T-cell (primary cell): ENCODE results near the gene AADAC. TPM values are rescaled to one million over a fixed set of nuclear protein-coding genes. Genes with fewer than 3 reads are reported as not detected.
"Not testable (repeated sequence)": the region's sequence is repeated elsewhere in the genome, so short reads cannot be mapped to it uniquely, and the experiment has no call there.

Experiments
- ATAC-seq, 4 experiments: fragments of 200-7000 bp in 3 of 4; fragments of 150-1000 bp in 1 of 4; cut with Tn5 transposase; replicated peaks in 1 of 4; 1 replicate in 3 of 4; 2 replicates in 1 of 4; pipeline ENCODE4 v1.10.0; 2021; ENCODE audit warnings: moderate library complexity in 3 of 4, mild to moderate bottlenecking in 2 of 4, moderate number of reproducible peaks in 1 of 4
- CTCF ChIA-PET, 2 donors: fragments of 300-600 bp; sonication (Branson Sonifier 250); formaldehyde crosslinking; loops; one replicate each; lab custom pipeline; 2022; ENCODE audit warnings: antibody characterized with exemption in 2 of 2; lab: Charles Lee
- POLR2A ChIA-PET, 2 donors: fragments of 300-600 bp; sonication (Branson Sonifier 250); formaldehyde crosslinking; loops; one replicate each; lab custom pipeline; 2022; ENCODE audit warnings: antibody characterized with exemption in 2 of 2; lab: Charles Lee
- DNase-seq, 35 experiments: peaks; one replicate each; pipeline versions ENCODE4 v3.0.0 to v3.0.0-alpha.2; 2013 to 2023
- H3K27ac ChIP-seq: one replicate; pipeline ENCODE4 v1.5.1; 2013; ENCODE audit warnings: low read length
- H3K27me3 ChIP-seq, 2 experiments: replicated peaks in 1 of 2; 1 replicate in 1 of 2; 2 replicates in 1 of 2; pipeline versions ENCODE4 v1.6.1 to v1.7.0; 2013; ENCODE audit warnings: low read length in 1 of 2, mixed read lengths in 1 of 2; ENCODE audit not compliant: control insufficient read depth in 2 of 2, insufficient read depth in 2 of 2; ENCODE audit errors: extremely low read depth in 1 of 2
- H3K36me3 ChIP-seq, 2 donors: 1 replicate in 1 of 2; 2 replicates in 1 of 2; pipeline versions ENCODE4 v1.6.1 to v1.7.0; 2013; ENCODE audit warnings: low read length in 1 of 2; ENCODE audit not compliant: control insufficient read depth in 2 of 2, insufficient read depth in 1 of 2; ENCODE audit errors: extremely low read depth in 1 of 2
- H3K4me1 ChIP-seq, 2 experiments: 1 replicate in 1 of 2; 2 replicates in 1 of 2; pipeline versions ENCODE4 v1.6.1 to v1.7.0; 2013; ENCODE audit warnings: low read length in 2 of 2, mixed read lengths in 1 of 2; ENCODE audit not compliant: insufficient read depth in 2 of 2, control insufficient read depth in 1 of 2; ENCODE audit errors: extremely low read depth in 1 of 2
- H3K4me3 ChIP-seq, 2 donors: 1 replicate in 1 of 2; 2 replicates in 1 of 2; pipeline versions ENCODE4 v1.5.1 to v1.7.0; 2013; ENCODE audit warnings: mild to moderate bottlenecking in 2 of 2, low read length in 1 of 2, moderate library complexity in 1 of 2; ENCODE audit not compliant: control insufficient read depth in 1 of 2; ENCODE audit errors: extremely low read depth in 1 of 2
- H3K9me3 ChIP-seq: 2 replicates; pipeline ENCODE4 v1.7.0; 2013
- H3K27ac Mint-ChIP-seq, 2 donors: one replicate each; pipeline ENCODE4 v1.8.0; 2020 to 2021; ENCODE audit warnings: mild to moderate bottlenecking in 2 of 2, mixed read lengths in 2 of 2
- H3K27me3 Mint-ChIP-seq, 2 donors: one replicate each; pipeline ENCODE4 v1.8.0; 2021 to 2022; ENCODE audit warnings: mixed read lengths in 2 of 2
- H3K36me3 Mint-ChIP-seq: one replicate; pipeline ENCODE4 v1.8.0; 2021; ENCODE audit warnings: mixed read lengths
- H3K4me1 Mint-ChIP-seq, 3 donors: one replicate each; pipeline ENCODE4 v1.8.0; 2020 to 2022; ENCODE audit warnings: mixed read lengths in 3 of 3, mild to moderate bottlenecking in 1 of 3
- H3K4me3 Mint-ChIP-seq, 3 donors: one replicate each; pipeline ENCODE4 v1.8.0; 2020 to 2022; ENCODE audit warnings: mild to moderate bottlenecking in 3 of 3, mixed read lengths in 3 of 3, moderate library complexity in 3 of 3
- H3K9me3 Mint-ChIP-seq, 3 donors: one replicate each; pipeline ENCODE4 v1.8.0; 2020 to 2022; ENCODE audit warnings: mixed read lengths in 3 of 3
- WGBS: methylation state at CpG from one replicate; pipeline ENCODE4 v1.1.5; 2013; ENCODE audit warnings: missing lambda C conversion rate; ENCODE audit not compliant: insufficient coverage; 5-methylcytosine and 5-hydroxymethylcytosine counted together
- total RNA-seq, 35 experiments: library from RNA in 6 of 35; stranded (reverse) in 6 of 35; fragments of 120-200 nt in 1 of 35; gene quantifications; one replicate each; pipeline versions ENCODE4 v1.2.1 to v1.2.4 and lab custom pipeline; 2013 to 2026

Gene AADAC
- total RNA-seq, 5 donors from 2014 or later (not counting 1 experiment from before 2014, with no cell fraction given): 0.20 to 0.38 (median 0.25) TPM; not detected in 2

GRCh38 chr3:151866711-151867410 is 52.9 kb downstream of the AADAC start:
- no peak overlapping the region for H3K4me3 Mint-ChIP-seq
- Histone ChIP-seq H3K27ac (no peak overlapping the region), H3K9me3 (no peaks in the 10 kb centered on the region), H3K4me3 (no peak overlapping the region), H3K27me3 (no peaks in the 10 kb centered on the region), H3K36me3 (no peaks in the 10 kb centered on the region), H3K4me1 (peaks cover 0 to 4% of the 10 kb centered on the region in 2 experiments)
- CTCF ChIA-PET: no interaction called here
- H3K4me1 Mint-ChIP-seq: peaks cover 5 to 6% (median 6%) of the 10 kb centered on the region in 3 donors
- POLR2A ChIA-PET: no interaction called here
- H3K27me3 Mint-ChIP-seq: no peaks in the 10 kb centered on the region
- H3K27ac Mint-ChIP-seq: no peak overlapping the region
- no peaks in the 10 kb centered on the region for H3K9me3 Mint-ChIP-seq
- no peak for DNase-seq
- no CpG with 5 or more reads among the region's 4 CpGs for WGBS
- no peaks in the 10 kb centered on the region for H3K36me3 Mint-ChIP-seq
- no peak for ATAC-seq

- no peaks in the 10 kb centered on the region for H3K36me3 Mint-ChIP-seq
- no peaks in the 10 kb centered on the region for H3K9me3 ChIP-seq
- peaks cover 0 to 6% of the 10 kb centered on the region in 2 experiments for H3K4me1 ChIP-seq
- CTCF ChIA-PET: no interaction called here
- no CpG with 5 or more reads among the region's 1 CpG for WGBS
- H3K4me3 ChIP-seq: no peak overlapping the region
- H3K4me1 Mint-ChIP-seq: peaks cover 8% of the 10 kb centered on the region in 3 donors
- H3K27ac Mint-ChIP-seq: no peak overlapping the region
- no peaks in the 10 kb centered on the region for H3K36me3 ChIP-seq
- no peaks in the 10 kb centered on the region for H3K27me3 Mint-ChIP-seq
- DNase-seq (no peak), ATAC-seq (no peak)
- no peaks in the 10 kb centered on the region for H3K27me3 ChIP-seq
- POLR2A ChIA-PET: no interaction called here
- H3K27ac ChIP-seq: no peak overlapping the region
- no peak overlapping the region for H3K4me3 Mint-ChIP-seq
- H3K9me3 Mint-ChIP-seq: no peaks in the 10 kb centered on the region
Measured at GRCh38 chr3:151867666-151868065, 53.8 kb downstream of the AADAC start.

GRCh38 chr3:151869181-151869580 is 55.3 kb downstream of the AADAC start:
- no peak overlapping the region for H3K27ac ChIP-seq
- H3K4me3 ChIP-seq: no peak overlapping the region
- ATAC-seq: no peak
- no peaks in the 10 kb centered on the region for H3K36me3 Mint-ChIP-seq
- no peaks in the 10 kb centered on the region for H3K27me3 Mint-ChIP-seq
- H3K4me1 Mint-ChIP-seq: peaks cover 8% of the 10 kb centered on the region in 3 donors
- ChIA-PET CTCF (no interaction called here), POLR2A (no interaction called here)
- H3K4me3 Mint-ChIP-seq: no peak overlapping the region
- whole genome bisulfite sequencing: no CpG with 5 or more reads among the region's 3 CpGs
- DNase-seq: no peak
- no peaks in the 10 kb centered on the region for H3K27me3 ChIP-seq
- no peak overlapping the region for H3K27ac Mint-ChIP-seq
- no peaks in the 10 kb centered on the region for H3K9me3 Mint-ChIP-seq
- H3K4me1 ChIP-seq: peaks cover 0 to 6% of the 10 kb centered on the region in 2 experiments
- no peaks in the 10 kb centered on the region for H3K36me3 ChIP-seq
- H3K9me3 ChIP-seq: no peaks in the 10 kb centered on the region

- DNase-seq (peak in 1 of 35 experiments; percentile 19), ATAC-seq (peak in 1 of 4 experiments; percentile 19)
- no peak overlapping the region for H3K27ac ChIP-seq
- Mint-ChIP-seq H3K4me1 (peaks cover 8 to 13% (median 12%) of the 10 kb centered on the region in 3 donors), H3K9me3 (no peaks in the 10 kb centered on the region), H3K36me3 (no peaks in the 10 kb centered on the region), H3K27me3 (peaks cover 3 to 4% of the 10 kb centered on the region in 2 donors), H3K4me3 (no peak overlapping the region), H3K27ac (no peak overlapping the region)
- no peaks in the 10 kb centered on the region for H3K27me3 ChIP-seq
- H3K36me3 ChIP-seq: no peaks in the 10 kb centered on the region
- H3K9me3 ChIP-seq: no peaks in the 10 kb centered on the region
- POLR2A ChIA-PET: interaction anchor here in 1 of 2 donors (0.6 kb wide), 1 partner anchor 249 kb away, joined by 4 read pairs; no protein-coding TSS in a partner anchor
- no peak overlapping the region for H3K4me3 ChIP-seq
- 20% methylated on average over 1 of the region's 8 CpGs for WGBS
- H3K4me1 ChIP-seq: peaks cover 0 to 8% of the 10 kb centered on the region in 2 experiments
- CTCF ChIA-PET: interaction anchor here in 1 of 2 donors (0.7 kb wide), 1 partner anchor 141 kb away, joined by 3 read pairs; no protein-coding TSS in a partner anchor
Measured at GRCh38 chr3:151871639-151872468, 57.9 kb downstream of the AADAC start.

GRCh38 chr3:151873398-151873797 is 59.5 kb downstream of the AADAC start, which contains the start of gene SUCNR1:
TSS of gene SUCNR1 (plus strand) at chr3:151873643. CDS start at chr3:151879893, 6,250 bp downstream.
- CTCF ChIA-PET: interaction anchor here in 1 of 2 donors (0.5 kb wide), 1 partner anchor 435 kb away, joined by 4 read pairs; no protein-coding TSS in a partner anchor

GRCh38 chr3:151874079-151874478 is 60.2 kb downstream of the AADAC start:
- ATAC-seq: not testable (repeated sequence)

More at GRCh38 chr3:151873398-151873797, 59.5 kb downstream of the AADAC start, which contains the start of gene SUCNR1:
- Histone ChIP-seq H3K9me3 (no peaks in the 10 kb centered on the region), H3K36me3 (no peaks in the 10 kb centered on the region), H3K27me3 (no peaks in the 10 kb centered on the region), H3K4me1 (peaks cover 0 to 8% of the 10 kb centered on the region in 2 experiments), H3K27ac (no peak within 1 kb of the TSS), H3K4me3 (no peak within 1 kb of the TSS)
- Mint-ChIP-seq H3K4me1 (peaks cover 8 to 13% (median 12%) of the 10 kb centered on the region in 3 donors), H3K27ac (no peak within 1 kb of the TSS), H3K4me3 (no peak within 1 kb of the TSS), H3K27me3 (peaks cover 3 to 4% of the 10 kb centered on the region in 2 donors), H3K36me3 (no peaks in the 10 kb centered on the region), H3K9me3 (no peaks in the 10 kb centered on the region)
- POLR2A ChIA-PET: no interaction called here
- ATAC-seq (no peak), DNase-seq (no peak)

More at GRCh38 chr3:151874079-151874478, 60.2 kb downstream of the AADAC start:
- H3K4me3 ChIP-seq, POLR2A ChIA-PET, H3K36me3 ChIP-seq, H3K27me3 ChIP-seq, H3K9me3 ChIP-seq, H3K27ac Mint-ChIP-seq, H3K9me3 Mint-ChIP-seq, H3K27me3 Mint-ChIP-seq, H3K36me3 Mint-ChIP-seq, CTCF ChIA-PET, H3K4me1 ChIP-seq, H3K4me3 Mint-ChIP-seq, H3K27ac ChIP-seq, DNase-seq: not testable (repeated sequence)
- WGBS: 100% methylated on average over 4 of the region's 5 CpGs
- peaks cover 8 to 13% (median 12%) of the 10 kb centered on the region in 3 donors for H3K4me1 Mint-ChIP-seq
